Hematopoietic multipotent progenitor cell treated with erythropoietin and hydrocortisone succinate and interleukin-3 and kit ligand, for 17 days (in vitro differentiated cells): ENCODE measurements around the gene ANKRD10.
"Not testable (repeated sequence)": the region's sequence is repeated elsewhere in the genome, so short reads cannot be mapped to it uniquely, and the experiment has no call there.

Source experiments
- DNase-seq: peaks from one replicate; pipeline ENCODE4 v3.0.0-alpha.2; 2015; ENCODE audit warnings: low spot score

Gene ANKRD10

GRCh38 chr13:110866491-110867170 lies 48.2 kb downstream of the ANKRD10 start:
- no peak for DNase-seq

GRCh38 chr13:110863685-110864084 lies 51.2 kb downstream of the ANKRD10 start:
- no peak for DNase-seq

GRCh38 chr13:110860983-110861382 lies 53.9 kb downstream of the ANKRD10 start:
- no peak for DNase-seq

- DNase-seq = no peak
Measured at GRCh38 chr13:110856942-110857835, 57.7 kb downstream of the ANKRD10 start.

GRCh38 chr13:110855363-110855762 lies 59.5 kb downstream of the ANKRD10 start:
- DNase-seq = no peak

- no peak for DNase-seq
Measured at GRCh38 chr13:110854866-110855265, 60.0 kb downstream of the ANKRD10 start.

GRCh38 chr13:110853235-110853721 lies 61.6 kb downstream of the ANKRD10 start:
- no peak for DNase-seq

GRCh38 chr13:110850840-110851239 lies 64.0 kb downstream of the ANKRD10 start:
- DNase-seq = no peak

- DNase-seq = no peak
Measured at GRCh38 chr13:110850006-110850405, 64.9 kb downstream of the ANKRD10 start.

- no peak for DNase-seq
Measured at GRCh38 chr13:110845520-110845919, 69.3 kb downstream of the ANKRD10 start.

GRCh38 chr13:110841846-110842245 lies 73.0 kb downstream of the ANKRD10 start:
- no peak for DNase-seq

GRCh38 chr13:110841406-110841805 lies 73.5 kb downstream of the ANKRD10 start:
- no peak for DNase-seq

- DNase-seq = no peak
Measured at GRCh38 chr13:110838867-110839538, 75.9 kb downstream of the ANKRD10 start.

GRCh38 chr13:110838116-110838515 lies 76.8 kb downstream of the ANKRD10 start:
- no peak for DNase-seq

- DNase-seq = not testable (repeated sequence)
Measured at GRCh38 chr13:110837397-110838061, 77.3 kb downstream of the ANKRD10 start.

- no peak for DNase-seq
Measured at GRCh38 chr13:110836605-110836903, 78.3 kb downstream of the ANKRD10 start.

GRCh38 chr13:110835721-110836604 lies 78.9 kb downstream of the ANKRD10 start:
- no peak for DNase-seq

GRCh38 chr13:110834572-110834971 lies 80.3 kb downstream of the ANKRD10 start:
- DNase-seq = no peak

GRCh38 chr13:110832531-110832930 lies 82.3 kb downstream of the ANKRD10 start:
- DNase-seq = no peak

- no peak for DNase-seq
Measured at GRCh38 chr13:110832205-110832479, 82.7 kb downstream of the ANKRD10 start.

GRCh38 chr13:110831437-110832204 lies 83.2 kb downstream of the ANKRD10 start:
- DNase-seq = no peak
